HEK293T (cell line): ENCODE data around the gene GPC2.

Experiments used
- FOXA1 ChIP-seq: fragments of 450-650 bp; IDR thresholded peaks from 2 replicates; pipeline ENCODE4 v1.6.1; 2016; ENCODE audit warnings: mild to moderate bottlenecking
- FOXM1 ChIP-seq: fragments of 450-650 bp; IDR thresholded peaks from 2 replicates; pipeline ENCODE4 v1.6.1; 2017; ENCODE audit warnings: mild to moderate bottlenecking, borderline replicate concordance
- NFRKB ChIP-seq: fragments of 450-650 bp; IDR thresholded peaks from 2 replicates; pipeline ENCODE4 v1.6.1; 2016; ENCODE audit warnings: mild to moderate bottlenecking, moderate library complexity
- SUZ12 ChIP-seq: fragments of 450-650 bp; IDR thresholded peaks from 2 replicates; pipeline ENCODE4 v1.6.1; 2016; ENCODE audit warnings: mild to moderate bottlenecking
- ZNF384 ChIP-seq: fragments of 450-650 bp; IDR thresholded peaks from 2 replicates; pipeline ENCODE4 v1.6.1; 2016

DNA sequence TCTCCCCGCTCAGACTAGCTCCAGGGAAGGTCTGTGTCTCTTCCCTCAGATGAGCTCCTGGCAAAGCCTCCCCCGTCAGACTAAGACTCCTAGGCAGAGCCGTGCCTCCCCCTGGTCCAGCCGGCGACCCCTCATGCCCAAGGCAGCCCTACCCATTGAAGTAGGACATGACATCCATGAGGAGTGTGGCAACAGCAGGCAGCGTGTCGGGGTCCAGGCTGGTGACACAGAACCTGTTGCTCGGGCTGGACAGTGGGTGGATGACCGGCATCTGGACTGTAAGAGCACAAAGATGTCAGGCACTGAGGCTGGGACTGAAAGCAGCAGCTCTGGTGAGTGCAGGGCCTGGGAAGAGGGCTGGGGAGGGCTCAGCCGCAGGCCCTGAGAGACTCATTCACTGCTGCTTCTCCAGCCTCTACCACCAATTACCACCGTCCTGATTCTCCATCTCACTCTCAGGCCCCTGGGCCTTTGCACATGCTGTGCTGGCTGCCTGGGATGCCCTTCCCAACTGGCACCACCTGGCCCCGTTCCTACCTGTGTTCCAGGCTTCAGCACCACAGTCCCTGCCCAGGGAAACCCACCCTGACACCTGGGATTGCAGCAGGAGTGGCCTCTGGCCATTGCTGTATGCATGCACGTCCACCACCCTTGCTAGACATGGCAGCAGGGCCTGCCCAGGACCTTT, 45.4 kb upstream of the GPC2 start:
- TF ChIP-seq NFRKB (no peak), ZNF384 (no peak), FOXM1 (no peak), FOXA1 (no peak), SUZ12 (no peak)
